Breast epithelium (tissue), 4 donors: Measurements from ENCODE around the gene TEX261. TPM values are rescaled to one million over a fixed set of nuclear protein-coding genes. Genes with fewer than 3 reads are reported as not detected.
A peak's percentile ranks its signal among the peaks of the same experiment; 100 is the strongest.

Experiments used
- DNase-seq, 2 donors: peaks; one replicate each; pipeline ENCODE4 v3.0.0-alpha.2; 2019; ENCODE audit warnings: low spot score in 2 of 2
- H3K27ac ChIP-seq, 2 donors: fragments of 200-600 bp; sonication (generic) in 1 of 2; one replicate each; pipeline ENCODE4 v1.5.1; 2016 to 2019; ENCODE audit warnings: mild to moderate bottlenecking in 1 of 2
- H3K27me3 ChIP-seq, 2 donors: fragments of 200-600 bp; sonication (generic) in 1 of 2; one replicate each; pipeline versions ENCODE4 v1.5.1 to v1.6.0; 2017 to 2019; ENCODE audit warnings: control low read depth in 1 of 2, mild to moderate bottlenecking in 1 of 2
- H3K36me3 ChIP-seq: fragments of 200-600 bp; one replicate; pipeline ENCODE4 v1.5.1; 2019
- H3K4me1 ChIP-seq, 2 donors: fragments of 200-600 bp; sonication (generic); one replicate each; pipeline ENCODE4 v1.5.1; 2016 to 2019; ENCODE audit warnings: control low read depth in 1 of 2
- H3K4me3 ChIP-seq, 3 donors: fragments of 200-600 bp; sonication (generic); 1 replicate in 2 of 3; 2 replicates in 1 of 3; pipeline ENCODE4 v1.5.1; 2016 to 2019; ENCODE audit warnings: mild to moderate bottlenecking in 3 of 3, moderate library complexity in 2 of 3
- H3K9me3 ChIP-seq, 2 donors: fragments of 200-600 bp; sonication (generic) in 1 of 2; one replicate each; pipeline ENCODE4 v1.5.1; 2016 to 2019; ENCODE audit warnings: control low read depth in 1 of 2
- CTCF ChIP-seq, 3 donors: fragments of 450-650 bp; IDR thresholded peaks; one replicate each; pipeline ENCODE4 v1.5.1; 2016 to 2017; ENCODE audit warnings: antibody characterized with exemption in 3 of 3, mild to moderate bottlenecking in 3 of 3, moderate library complexity in 3 of 3
- POLR2A ChIP-seq: fragments of 450-650 bp; IDR thresholded peaks from one replicate; pipeline ENCODE4 v1.6.1; 2016; ENCODE audit warnings: antibody characterized with exemption, mild to moderate bottlenecking, moderate library complexity
- POLR2AphosphoS5 ChIP-seq, 3 donors: sonication (generic); formaldehyde crosslinking; IDR thresholded peaks; one replicate each; pipeline ENCODE4 v1.6.1; 2017; ENCODE audit warnings: antibody characterized with exemption in 3 of 3
- intact Hi-C: fragments of 100-400 bp; cut with DNase I; formaldehyde crosslinking; loops from one replicate; pipeline ENCODE4 v1.15.1; 2023; ENCODE audit warnings: low total_unique reads
- total RNA-seq, 3 donors: library from RNA; depleted of rRNA; stranded (reverse); fragments of >200 nt; gene quantifications; one replicate each; pipeline ENCODE4 v1.1.0, GENCODE V29; 2016

The TEX261 gene
- total RNA-seq, 3 donors from 2014 or later = 39.5 to 48.8 (median 40.0) TPM

- Histone ChIP-seq H3K27me3 (no peaks in the 10 kb centered on the region), H3K4me3 (no peak overlapping the region), H3K36me3 (no peaks in the 10 kb centered on the region), H3K27ac (no peak overlapping the region), H3K4me1 (no peaks in the 10 kb centered on the region), H3K9me3 (no peaks in the 10 kb centered on the region)
- intact Hi-C loops = loop anchor here (5.0 kb wide), 1 partner anchor 72 kb away; no protein-coding TSS in a partner anchor
- DNase-seq = no peak
- TF ChIP-seq CTCF (IDR thresholded peaks at IDR 0.05) (no peak), POLR2A (no peak), POLR2AphosphoS5 (IDR thresholded peaks at IDR 0.05) (no peak)
Observed at GRCh38 chr2:70944111-70944690, 50.5 kb downstream of the TEX261 start.

- Histone ChIP-seq H3K27ac (no peak overlapping the region), H3K4me3 (no peak overlapping the region), H3K4me1 (no peaks in the 10 kb centered on the region), H3K9me3 (no peaks in the 10 kb centered on the region), H3K36me3 (no peaks in the 10 kb centered on the region), H3K27me3 (no peaks in the 10 kb centered on the region)
- TF ChIP-seq POLR2A (no peak), POLR2AphosphoS5 (IDR thresholded peaks at IDR 0.05) (no peak), CTCF (IDR thresholded peaks at IDR 0.05) (no peak)
- intact Hi-C loops = loop anchor here (5.0 kb wide), 1 partner anchor 71 kb away; no protein-coding TSS in a partner anchor
- peak in 1 of 2 donors; percentile 22 for DNase-seq
Observed at GRCh38 chr2:70943205-70943871, 51.3 kb downstream of the TEX261 start.

GRCh38 chr2:70942396-70943204 is 52.1 kb downstream of the TEX261 start:
- Histone ChIP-seq H3K27ac (no peak overlapping the region), H3K9me3 (no peaks in the 10 kb centered on the region), H3K4me1 (no peaks in the 10 kb centered on the region), H3K36me3 (no peaks in the 10 kb centered on the region), H3K27me3 (no peaks in the 10 kb centered on the region), H3K4me3 (no peak overlapping the region)
- DNase-seq = peak in 1 of 2 donors; percentile 12
- intact Hi-C loops = loop anchor here (5.0 kb wide), 1 partner anchor 70 kb away; no protein-coding TSS in a partner anchor
- TF ChIP-seq POLR2AphosphoS5 (IDR thresholded peaks at IDR 0.05) = no peak
- no peak for TF ChIP-seq CTCF (IDR thresholded peaks at IDR 0.05)
- TF ChIP-seq POLR2A = no peak

- DNase-seq = peak in 1 of 2 donors; percentile 38
- H3K27me3 ChIP-seq = no peaks in the 10 kb centered on the region
- H3K9me3 ChIP-seq = no peaks in the 10 kb centered on the region
- H3K4me3 ChIP-seq = no peak overlapping the region
- no peak for TF ChIP-seq POLR2AphosphoS5 (IDR thresholded peaks at IDR 0.05)
- TF ChIP-seq CTCF (IDR thresholded peaks at IDR 0.05) = no peak
- no peak for TF ChIP-seq POLR2A
- intact Hi-C loops = loop anchor here (5.0 kb wide), 1 partner anchor 69 kb away; no protein-coding TSS in a partner anchor
- H3K4me1 ChIP-seq = no peaks in the 10 kb centered on the region
- H3K27ac ChIP-seq = no peak overlapping the region
- no peaks in the 10 kb centered on the region for H3K36me3 ChIP-seq
Observed at GRCh38 chr2:70941701-70942100, 53.0 kb downstream of the TEX261 start.
